ENCODE measurements around the gene FARSB.

Gene FARSB

DNA sequence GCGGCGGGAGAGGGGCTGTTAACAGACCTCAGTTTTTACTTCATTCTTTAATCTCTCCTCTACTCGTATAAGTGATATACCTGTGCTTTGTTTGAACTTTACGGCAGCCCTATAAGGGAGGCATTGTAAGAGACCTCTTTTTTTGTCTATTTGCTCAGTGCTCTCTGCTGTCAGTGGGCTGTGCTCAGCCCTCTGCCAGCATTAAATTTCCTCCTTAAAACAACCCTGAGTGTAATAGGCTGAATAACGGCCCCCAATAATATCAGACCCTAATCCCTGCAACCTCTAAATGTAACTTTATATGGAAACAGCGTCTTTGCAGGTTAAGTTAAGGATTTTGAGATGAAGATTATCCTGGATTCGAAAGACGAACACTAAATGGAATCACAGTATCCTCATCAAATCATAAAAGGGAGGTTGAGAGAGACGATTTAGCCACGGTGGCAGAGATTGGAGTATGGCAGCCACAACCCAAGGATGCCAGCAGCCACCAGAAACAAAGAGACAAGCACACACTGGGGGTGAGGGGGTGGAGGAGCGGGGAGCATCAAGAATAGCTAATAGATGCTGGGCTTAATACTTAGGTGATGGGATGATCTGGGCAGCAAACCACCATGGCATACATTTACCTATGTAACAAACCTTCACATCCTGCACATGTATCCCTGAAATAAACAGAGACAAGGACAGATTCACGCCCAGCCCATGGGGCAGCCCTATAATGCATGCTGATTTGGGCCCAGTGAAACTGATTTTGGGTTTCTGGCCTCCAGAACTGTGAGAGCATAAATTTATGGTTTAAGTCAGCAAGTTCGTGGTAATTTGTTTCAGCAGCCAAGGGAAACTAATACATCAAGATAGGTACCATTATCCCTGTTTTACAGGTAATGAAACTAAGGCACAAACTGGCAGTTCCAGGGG, 894 bp upstream of the FARSB start:
- DNase-seq, result no peak

DNA sequence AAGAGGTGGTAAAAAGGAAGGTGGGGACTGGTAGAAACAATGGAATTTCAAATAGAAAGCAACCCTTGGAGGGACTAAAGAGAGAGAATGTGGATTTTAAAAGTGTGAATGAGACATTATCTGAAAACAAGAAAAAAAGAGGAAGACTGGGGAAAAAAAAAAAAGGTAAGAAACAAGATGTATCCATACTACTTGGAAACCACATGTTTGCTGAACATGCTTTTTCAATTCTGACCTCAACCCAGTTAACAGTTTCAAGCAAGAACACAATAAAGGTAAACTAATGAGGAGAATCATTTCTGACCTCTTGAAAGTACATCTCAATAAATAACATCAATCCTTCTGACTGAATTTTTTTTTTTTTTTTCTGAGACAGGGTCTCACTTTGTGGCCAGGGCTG, 2.6 kb downstream of the FARSB start:
- no peak for DNase-seq

DNA sequence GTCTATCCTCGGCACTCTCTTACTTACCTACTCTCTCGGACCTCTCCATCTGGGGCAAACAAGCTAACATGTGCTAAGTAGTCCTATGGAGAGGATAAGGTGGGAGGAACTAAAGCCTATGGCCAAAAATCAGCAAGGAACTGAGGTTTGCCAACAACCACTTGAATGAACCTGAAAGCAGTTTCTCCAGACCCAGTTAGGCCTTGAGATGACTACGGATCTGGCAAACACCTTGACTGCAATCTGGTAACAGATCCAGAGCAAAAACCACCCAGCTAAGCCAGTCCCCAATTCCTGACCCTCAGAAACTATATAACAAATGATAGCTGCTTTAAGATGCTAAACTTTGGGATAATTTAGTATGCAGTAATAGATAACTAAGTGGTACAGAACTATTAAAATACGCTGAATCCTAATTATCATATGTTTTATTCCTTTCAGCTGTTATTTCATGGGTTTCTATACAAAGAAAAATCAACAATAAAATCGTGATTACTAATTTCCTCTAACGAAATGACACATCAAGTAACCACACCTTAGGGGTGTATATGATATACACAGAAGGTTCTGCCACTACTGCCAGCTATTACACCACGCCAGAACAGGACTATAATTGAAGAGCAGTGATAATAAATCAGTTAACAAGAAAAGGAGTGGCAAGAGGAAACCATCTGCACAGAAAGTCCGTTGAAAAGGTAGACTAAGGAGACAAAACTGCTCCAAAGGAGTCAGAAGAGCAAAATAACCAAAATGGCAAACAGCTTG, 3.2 kb downstream of the FARSB start:
- no peak for DNase-seq

DNA sequence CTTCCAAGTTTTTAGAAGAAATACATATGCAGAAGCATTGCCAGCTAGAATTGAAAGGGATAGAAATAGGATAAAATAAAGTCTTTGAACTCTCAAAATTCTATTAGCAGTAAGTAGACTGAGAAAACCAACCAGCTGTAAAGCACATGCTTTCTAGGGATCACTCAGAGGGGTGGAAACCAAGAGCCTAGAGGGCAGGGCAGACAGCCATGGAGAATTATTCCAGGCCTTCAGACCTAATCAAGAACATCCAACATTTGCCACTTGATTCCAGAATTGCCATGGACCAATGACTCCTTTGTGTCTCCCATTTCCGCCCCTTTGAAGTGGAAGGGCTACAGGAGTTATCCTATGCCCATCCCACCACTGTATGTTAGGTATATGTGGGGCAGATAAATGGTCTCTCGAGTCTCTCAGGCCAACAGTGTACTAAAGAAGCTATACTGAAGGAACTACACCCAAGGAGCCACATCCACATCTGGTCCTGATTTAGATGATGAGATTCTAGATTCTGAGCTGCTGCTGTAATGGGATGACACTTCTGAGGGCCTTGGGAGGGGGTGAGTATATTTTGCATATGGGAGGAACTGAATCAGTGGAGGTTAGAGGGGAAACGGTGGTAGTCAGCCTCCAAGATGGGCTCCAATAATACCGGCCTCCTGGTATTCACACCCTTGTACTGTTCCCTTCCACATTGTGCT, 4.0 kb downstream of the FARSB start:
- DNase-seq, result no peak

DNA sequence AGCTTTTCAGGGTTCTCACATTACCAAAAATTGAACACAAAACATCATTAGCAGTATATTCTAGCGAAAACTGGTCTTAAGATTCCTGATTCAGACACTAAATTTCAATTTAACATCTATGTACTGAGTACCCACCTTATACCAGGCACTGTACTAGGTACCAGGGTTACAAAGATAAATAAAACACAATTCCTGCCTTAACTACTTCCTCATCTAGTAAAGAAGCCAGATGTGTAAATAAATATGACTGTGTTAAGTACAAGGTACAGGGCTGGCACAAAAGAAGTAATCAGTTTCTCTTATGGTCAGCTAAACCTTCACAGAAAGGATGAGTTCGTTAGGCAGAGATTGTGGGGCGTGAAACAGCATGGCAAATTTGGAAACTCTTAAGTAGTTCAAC, 6.1 kb downstream of the FARSB start:
- DNase-seq, result no peak

DNA sequence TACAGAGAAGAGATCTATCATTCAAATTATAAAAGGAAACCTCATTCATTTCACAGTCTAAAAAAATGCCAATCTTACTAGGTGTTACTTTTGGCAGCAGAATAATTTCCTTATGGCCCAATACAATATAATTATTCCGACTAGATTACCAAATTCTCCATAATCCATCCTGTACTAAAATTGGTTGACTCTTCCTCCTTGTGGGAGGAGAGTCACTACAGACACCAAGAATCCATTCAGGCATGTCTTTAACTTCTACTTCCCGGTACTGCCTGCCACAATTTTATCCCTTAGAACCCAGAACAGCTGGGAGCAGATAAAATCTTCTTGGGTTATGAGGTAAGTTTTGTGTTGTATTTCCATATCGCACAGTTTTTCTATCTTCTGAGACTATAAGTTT, 9.9 kb downstream of the FARSB start:
- no peak for DNase-seq

DNA sequence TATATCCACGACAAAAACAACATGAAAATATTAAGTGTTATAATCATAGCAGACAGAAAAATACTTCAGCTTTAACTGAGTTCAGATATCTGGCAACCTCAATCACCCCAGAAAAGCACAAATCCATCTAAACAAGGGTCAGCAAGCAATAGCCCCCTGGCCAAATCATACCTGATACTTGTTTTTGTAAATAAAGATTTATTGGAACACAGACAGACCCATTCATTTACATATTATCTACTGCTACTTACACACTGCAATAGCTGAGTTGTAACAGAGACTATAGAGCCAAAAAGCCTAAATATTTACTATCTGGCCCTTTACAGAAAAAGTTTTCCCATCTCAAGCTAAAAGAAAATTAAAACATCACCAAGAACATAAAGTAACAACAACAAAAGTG, 12.8 kb downstream of the FARSB start:
- DNase-seq, result no peak

DNA sequence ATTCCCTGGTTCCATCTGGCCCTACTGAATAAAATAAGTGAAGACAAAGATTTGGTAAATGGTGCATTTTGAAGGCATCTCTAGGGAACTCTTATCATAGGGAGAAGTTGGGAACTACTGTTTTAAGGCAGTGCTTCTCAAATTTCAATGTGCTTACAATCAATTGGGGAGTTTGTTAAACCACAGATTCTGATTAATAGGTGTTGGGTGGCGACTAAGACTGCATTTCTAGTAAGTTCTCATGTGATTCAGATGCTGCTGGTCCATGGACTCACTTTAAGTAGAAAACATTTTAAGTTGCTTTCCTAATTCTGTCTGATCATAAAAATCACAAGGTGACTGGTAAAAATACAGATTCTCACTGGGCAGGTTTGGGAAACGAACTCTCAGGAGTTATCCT, 14.6 kb downstream of the FARSB start:
- no peak for DNase-seq

DNA sequence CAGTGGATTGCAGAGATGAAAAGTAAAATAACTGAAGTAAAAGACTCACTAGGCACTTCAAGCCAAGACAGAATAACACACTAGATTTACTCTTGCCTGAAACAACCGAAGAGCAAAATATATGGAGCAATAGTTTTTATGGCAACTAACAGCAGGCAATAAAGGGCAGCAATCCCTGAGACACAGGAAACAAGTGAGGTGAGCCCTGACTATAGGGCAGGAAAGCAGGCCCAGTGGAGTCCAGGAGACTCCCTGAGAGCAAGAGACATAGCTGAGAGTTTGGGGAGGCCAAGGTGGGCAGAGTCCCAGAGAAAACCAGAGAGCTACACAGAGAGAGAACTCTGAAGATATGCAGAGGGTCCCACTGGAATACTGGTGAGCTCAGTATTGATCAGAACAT, 18.8 kb downstream of the FARSB start:
- DNase-seq, result no peak

DNA sequence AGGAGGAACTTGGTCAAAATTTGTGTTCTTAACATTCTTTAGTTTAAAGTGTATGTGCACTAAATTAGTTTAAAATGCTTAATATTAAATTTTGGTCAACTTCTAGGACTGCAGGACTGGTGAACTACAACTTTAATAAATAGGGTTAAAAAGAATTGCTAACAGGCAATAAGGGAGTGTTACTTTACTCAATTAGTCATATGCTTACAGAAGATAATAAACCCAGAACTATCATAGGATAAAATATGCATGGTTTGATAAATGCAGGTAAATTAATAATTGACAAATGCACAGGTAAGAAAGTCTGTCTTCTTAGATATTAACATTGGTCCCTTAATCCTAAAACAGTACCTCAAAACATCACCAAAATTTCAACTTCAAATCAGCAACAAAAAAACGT, 20.6 kb downstream of the FARSB start:
- no peak for DNase-seq

DNA sequence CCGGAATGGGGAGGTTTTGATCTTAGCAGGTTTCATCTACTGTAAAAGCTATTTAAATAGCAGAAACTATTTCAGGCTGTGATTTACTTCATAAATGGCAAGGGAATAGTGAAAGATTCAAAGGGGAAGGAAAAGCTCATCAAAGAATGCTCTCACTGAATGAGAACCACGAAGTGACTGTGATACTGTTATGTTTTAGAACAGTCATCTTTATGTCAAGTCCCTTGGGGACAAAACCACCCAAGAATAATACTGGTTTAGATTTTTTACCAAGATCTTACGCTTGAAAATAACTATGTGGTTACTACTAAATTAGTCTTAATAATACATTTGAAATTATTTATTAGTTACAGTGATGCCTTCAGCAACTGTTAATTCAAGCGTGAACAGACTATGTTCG, 28.1 kb downstream of the FARSB start:
- no peak for DNase-seq

DNA sequence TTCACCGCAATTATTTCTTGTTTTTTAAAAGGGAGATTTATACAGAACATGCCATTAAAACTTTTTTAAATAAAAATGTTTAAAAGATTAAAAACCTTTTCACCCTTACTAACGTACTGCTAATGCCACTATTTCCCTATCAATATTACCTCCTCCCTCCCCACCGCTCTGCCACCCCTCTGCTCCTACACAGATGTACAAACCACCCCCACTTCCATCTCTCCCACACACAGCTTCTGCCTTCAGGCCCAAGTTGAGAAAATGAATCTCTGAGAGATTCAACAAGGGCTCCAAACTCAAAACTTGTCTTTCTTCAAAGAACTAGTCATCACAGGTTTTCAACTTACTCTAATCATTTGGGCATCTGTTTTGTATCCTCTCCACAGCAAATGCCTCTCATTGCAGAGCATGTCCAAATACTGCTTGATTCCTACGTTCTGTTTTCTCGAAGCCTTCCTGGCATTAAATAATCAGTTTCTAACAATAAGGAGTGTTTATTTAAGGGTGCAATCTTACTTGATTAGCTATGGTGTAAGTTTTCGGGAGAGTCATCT, 32.1 kb downstream of the FARSB start:
- DNase-seq, result no peak

DNA sequence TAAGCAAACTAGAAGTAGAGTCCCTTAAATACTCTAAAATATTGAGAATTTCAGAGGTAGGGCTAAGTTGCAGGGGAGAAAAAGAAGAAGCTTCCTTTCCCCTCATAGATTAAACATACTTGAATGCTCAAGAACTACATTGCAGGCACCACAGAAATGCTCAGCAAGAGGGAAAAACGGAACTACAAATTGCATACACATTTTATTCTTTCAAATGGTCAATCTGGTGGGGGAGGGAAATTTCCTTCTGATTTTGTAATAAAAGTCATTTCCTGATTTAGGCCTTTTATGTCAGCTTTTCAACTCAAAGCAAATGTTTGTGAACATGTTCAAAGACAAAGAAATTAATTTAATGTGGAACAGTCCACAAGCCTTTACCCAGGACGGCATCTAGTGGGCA, 33.0 kb downstream of the FARSB start:
- no peak for DNase-seq

DNA sequence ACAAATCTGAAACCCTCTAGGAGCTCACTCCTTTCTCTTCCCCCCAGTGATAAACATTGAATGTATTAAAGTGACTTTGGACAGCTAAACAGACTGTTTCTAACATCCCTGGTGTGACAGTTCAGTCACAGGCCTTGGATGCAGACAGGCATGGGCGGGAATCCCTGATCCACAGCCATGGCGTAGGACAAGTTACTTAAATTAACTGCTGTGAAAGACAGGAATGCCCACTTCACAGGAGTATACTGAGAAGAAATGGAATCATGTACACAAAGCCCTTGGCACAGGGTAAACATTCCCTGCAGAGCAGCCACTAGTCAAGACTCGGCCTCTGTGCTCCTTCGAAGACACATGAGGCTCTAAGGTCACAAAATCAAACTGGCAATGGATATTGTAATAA, 34.0 kb downstream of the FARSB start:
- no peak for DNase-seq

DNA sequence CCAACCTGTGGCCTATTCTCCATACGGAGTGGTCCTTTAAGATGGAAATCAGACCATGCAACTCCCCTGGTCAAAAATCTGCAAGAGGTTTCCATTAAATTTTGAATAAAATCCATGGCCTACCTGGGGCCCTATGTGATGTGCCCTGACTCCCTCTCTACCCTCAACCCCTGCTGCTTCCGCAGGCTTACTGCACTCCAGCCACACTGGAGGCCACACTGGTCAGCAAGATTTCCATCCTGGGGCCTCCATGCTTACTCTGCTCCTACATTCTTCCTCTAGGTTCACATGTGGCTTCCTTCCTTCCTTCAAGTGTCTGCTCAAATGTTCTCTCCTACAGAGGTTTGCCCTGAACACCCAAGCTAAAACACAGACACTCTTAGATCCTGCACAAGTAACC, 40.6 kb downstream of the FARSB start:
- DNase-seq, result no peak

DNA sequence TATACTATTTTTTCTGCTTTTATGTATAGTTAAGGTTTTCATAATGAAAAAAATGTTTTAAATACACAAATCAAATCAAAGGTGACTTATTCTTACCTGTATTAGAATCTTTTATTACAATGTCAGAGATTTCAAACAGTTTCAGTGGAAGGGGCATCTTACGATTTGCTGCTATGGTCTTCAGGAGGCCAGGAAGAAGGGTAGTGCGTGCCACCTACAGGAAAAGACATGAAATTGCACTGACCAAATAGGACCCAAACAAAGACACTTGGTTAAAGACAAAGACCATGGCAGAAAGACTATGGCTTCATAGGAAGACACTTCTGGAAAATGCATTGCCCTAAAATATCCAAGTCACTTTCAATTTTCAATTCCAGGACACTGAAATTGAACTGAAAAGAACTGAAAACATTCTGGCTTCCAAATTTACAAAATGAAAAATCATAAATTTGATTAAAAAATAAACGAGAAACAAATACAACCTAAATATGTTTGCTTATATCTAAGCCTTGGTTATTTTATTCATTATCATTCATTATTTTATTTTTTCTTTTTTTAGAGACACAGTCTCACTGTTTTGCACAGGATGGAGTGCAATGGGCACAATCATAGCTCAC, 42.1 kb downstream of the FARSB start:
- DNase-seq, result peak in 1 of 2 donors; percentile 10

DNA sequence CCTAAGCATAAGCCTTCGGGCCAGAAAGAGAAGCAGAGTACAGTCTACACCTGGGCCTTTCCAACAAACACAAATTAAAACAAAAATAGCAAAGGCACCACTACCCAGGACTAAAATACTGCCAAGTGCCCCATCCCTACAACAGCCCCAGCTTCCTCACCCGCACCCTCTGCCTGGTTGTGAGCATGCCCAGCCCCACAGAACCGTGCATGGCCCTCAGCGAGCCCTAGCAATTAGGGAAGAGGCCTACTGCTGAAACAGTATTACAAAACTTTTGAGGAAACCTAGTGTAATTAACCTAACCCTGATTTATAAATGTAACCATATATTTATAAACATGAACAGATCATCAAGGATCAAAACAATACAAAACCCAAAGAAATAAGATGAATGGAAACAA, 44.2 kb downstream of the FARSB start:
- no peak for DNase-seq

DNA sequence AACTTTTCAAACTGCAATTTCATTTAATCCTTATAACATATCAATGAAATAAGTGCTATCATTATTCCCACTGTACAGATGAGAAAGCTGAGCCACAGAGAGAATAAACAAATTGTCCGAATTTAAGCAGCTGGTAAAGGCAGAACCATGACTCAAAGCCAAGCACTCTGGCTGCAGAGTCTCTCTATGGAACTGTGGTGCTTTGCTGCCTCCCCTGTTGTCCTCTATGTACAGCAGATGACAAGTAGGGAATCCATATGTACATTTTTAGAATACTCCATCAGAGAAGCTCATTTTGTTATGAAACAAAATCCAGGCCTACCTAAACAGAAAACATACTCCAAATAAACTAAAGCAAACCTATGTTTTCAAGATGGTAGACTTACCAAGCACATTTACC, 45.1 kb downstream of the FARSB start:
- DNase-seq, result no peak

DNA sequence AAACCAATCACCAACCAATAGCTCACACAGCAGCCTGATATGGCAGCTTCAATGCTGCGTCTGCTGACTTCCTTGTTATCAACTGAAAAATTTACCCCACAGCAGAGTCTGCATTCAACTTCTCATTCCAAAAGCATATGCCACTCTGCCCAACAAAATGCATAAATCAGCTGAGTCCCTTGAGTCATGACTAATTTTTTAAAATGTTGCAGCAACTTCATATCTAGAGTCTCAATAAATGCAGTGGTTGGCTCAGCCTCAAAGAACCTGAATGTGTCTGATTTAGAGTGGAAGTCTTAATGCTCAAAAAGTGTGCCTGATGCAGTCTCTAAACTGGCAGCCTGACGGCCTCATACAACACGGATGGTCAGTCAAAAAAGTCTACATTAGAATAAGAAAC, 46.5 kb downstream of the FARSB start:
- no peak for DNase-seq

DNA sequence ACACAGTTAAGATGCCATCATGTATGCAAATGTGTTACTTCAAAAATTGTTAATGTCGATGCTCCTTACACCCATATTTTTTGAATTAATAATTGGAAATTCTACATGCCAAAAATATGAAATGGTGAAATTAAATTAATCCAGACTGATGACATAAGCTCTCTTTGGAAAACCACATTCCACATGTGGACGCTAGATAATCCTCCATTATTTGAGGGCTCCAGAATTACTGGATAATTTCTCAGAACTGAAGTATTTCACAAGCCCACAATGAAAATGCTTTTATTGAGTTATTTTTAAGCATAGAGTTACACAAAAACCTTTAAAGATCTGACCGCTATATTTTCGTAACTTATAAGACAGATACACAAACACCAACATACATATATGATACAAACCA, 47.8 kb downstream of the FARSB start:
- no peak for DNase-seq

DNA sequence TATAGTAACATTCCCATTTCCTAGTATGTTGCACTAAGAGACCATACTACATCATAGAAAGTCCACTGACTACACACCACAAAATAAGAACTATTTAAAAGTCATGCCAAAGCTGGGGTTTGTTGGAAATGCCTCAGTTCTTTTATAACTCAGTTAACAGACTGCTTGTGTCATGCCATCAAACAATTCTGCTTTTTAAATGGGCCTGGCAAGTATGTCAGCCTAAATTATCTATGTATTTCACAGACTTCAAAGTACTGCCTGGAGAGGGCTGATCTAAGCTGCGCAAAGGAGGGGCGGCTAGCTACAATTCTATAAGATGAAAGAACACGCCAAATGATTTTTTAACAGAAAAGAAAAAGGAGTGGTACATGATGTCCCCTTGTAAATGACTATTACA, 49.6 kb downstream of the FARSB start:
- DNase-seq, result no peak

DNA sequence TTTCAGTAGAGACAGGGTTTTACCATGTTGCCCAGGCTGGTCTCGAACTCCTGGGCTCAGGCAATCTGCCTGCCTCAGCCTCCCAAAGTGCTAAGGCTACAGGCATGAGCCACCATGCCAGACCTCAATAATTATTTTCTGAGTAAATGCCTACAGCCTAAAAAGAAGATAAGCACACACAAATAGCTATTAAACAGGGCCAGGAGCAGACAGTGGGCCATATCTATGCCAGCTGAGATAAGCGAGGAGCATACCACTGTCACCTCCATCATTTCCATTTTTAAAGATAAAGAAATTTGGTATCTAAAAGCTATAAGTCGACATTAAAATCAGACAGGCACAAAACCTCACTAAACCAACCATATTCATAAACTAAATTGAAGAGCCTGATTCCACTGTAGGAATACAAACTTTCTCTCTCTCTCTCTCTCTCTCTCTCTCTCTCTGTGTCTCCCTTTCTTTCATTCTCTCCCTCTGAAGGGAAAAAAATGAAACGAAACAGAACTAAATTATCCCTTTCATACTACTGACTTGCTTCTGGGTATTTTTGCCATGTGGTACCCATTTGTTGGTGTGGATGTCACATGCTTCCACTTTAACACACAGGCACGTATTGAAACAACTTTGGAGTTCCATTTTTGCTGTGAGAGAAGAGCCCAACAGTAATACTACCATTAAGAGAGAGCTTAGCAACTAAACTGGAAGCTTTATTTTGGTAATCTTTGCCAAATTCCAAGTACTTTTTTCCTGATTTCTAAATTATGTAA, 51.0 kb downstream of the FARSB start:
- DNase-seq, result no peak

Measured in bone marrow (tissue), 2 donors.